OCI-LY1 (cell line): ENCODE results near the gene CSNK1D.

Experiments used
- H2AFZ ChIP-seq: fragments of 200-600 bp; sonication (generic), shearing (Covaris generic); 2 replicates; pipeline ENCODE4 v1.6.0; 2014; ENCODE audit warnings: antibody characterized with exemption, mild to moderate bottlenecking, low read length
- H3F3A ChIP-seq: fragments of 200-600 bp; sonication (generic), shearing (Covaris generic); 2 replicates; pipeline ENCODE4 v1.6.0; 2014; ENCODE audit warnings: mild to moderate bottlenecking, antibody characterized with exemption, low read length, moderate library complexity; ENCODE audit not compliant: insufficient read depth
- H3K27ac ChIP-seq: fragments of 200-600 bp; sonication (generic); 2 replicates; pipeline ENCODE4 v1.5.1; 2014; ENCODE audit warnings: low read length, mixed run types, mild to moderate bottlenecking, low read depth; ENCODE audit not compliant: poor library complexity, severe bottlenecking
- H3K27me3 ChIP-seq: fragments of 200-600 bp; sonication (generic); 2 replicates; pipeline ENCODE4 v1.6.0; 2014; ENCODE audit warnings: antibody characterized with exemption, mild to moderate bottlenecking, low read length, moderate library complexity; ENCODE audit not compliant: insufficient read depth
- H3K36me3 ChIP-seq: fragments of 200-600 bp; sonication (generic); 2 replicates; pipeline ENCODE4 v1.6.1; 2014; ENCODE audit warnings: mild to moderate bottlenecking, antibody characterized with exemption, low read length, moderate library complexity, mixed read lengths; ENCODE audit not compliant: insufficient read depth
- H3K4me1 ChIP-seq: fragments of 200-600 bp; sonication (generic); 2 replicates; pipeline ENCODE4 v1.5.1; 2014; ENCODE audit warnings: mild to moderate bottlenecking, low read length, moderate library complexity; ENCODE audit not compliant: insufficient read depth, severe bottlenecking
- H3K4me2 ChIP-seq: fragments of 200-600 bp; sonication (generic), shearing (Covaris generic); 2 replicates; pipeline ENCODE4 v1.6.1; 2014; ENCODE audit warnings: low read length
- H3K4me3 ChIP-seq: fragments of 200-600 bp; sonication (generic); 2 replicates; pipeline ENCODE4 v1.5.1; 2014; ENCODE audit warnings: low read length, low read depth, mild to moderate bottlenecking, mixed read lengths; ENCODE audit not compliant: poor library complexity, severe bottlenecking
- H3K79me2 ChIP-seq: fragments of 200-600 bp; shearing (Covaris generic); 2 replicates; pipeline ENCODE4 v1.6.1; 2016; ENCODE audit warnings: mixed run types, low read length, mixed read lengths; ENCODE audit not compliant: insufficient read depth
- H3K9ac ChIP-seq: fragments of 200-600 bp; sonication (generic), shearing (Covaris generic); 2 replicates; pipeline ENCODE4 v1.6.1; 2014; ENCODE audit warnings: mild to moderate bottlenecking, low read length, mixed read lengths
- H3K9me2 ChIP-seq: fragments of 200-600 bp; sonication (generic), shearing (Covaris generic); 2 replicates; pipeline ENCODE4 v1.6.1; 2014; ENCODE audit warnings: low read depth, mild to moderate bottlenecking, low read length, mixed read lengths
- H3K9me3 ChIP-seq: fragments of 200-600 bp; shearing (Covaris generic); 2 replicates; pipeline ENCODE4 v1.6.1; 2014; ENCODE audit warnings: low read length, mixed read lengths
- H4K20me1 ChIP-seq: fragments of 200-600 bp; sonication (generic), shearing (Covaris generic); 2 replicates; pipeline ENCODE4 v1.6.0; 2016; ENCODE audit warnings: mild to moderate bottlenecking, low read length; ENCODE audit not compliant: insufficient read depth
- CTCF ChIP-seq: fragments of 200-600 bp; sonication (generic), shearing (Covaris generic); IDR thresholded peaks from 2 replicates; pipeline ENCODE4 v1.5.1; 2017; ENCODE audit warnings: mild to moderate bottlenecking, antibody characterized with exemption, low read length, moderate library complexity, mixed read lengths
- EZH2 ChIP-seq: fragments of 200-600 bp; sonication (generic), shearing (Covaris generic); IDR thresholded peaks from 2 replicates; pipeline ENCODE4 v1.8.0; 2017; ENCODE audit warnings: borderline replicate concordance, mixed run types, mild to moderate bottlenecking, antibody characterized with exemption, low read length, moderate library complexity, mixed read lengths

CSNK1D gene

GRCh38 chr17:82242698-82242976 lies 30.9 kb downstream of the CSNK1D start:
- Histone ChIP-seq H3F3A (no peaks in the 10 kb centered on the region), H3K27me3 (no peaks in the 10 kb centered on the region), H3K4me3 (no peak overlapping the region), H3K4me2 (no peak overlapping the region), H3K36me3 (peaks cover 65% of the 10 kb centered on the region), H3K9me3 (no peaks in the 10 kb centered on the region), H3K4me1 (no peaks in the 10 kb centered on the region), H3K9ac (no peak overlapping the region), H2AFZ (no peak overlapping the region), H4K20me1 (no peaks in the 10 kb centered on the region), H3K79me2 (no peaks in the 10 kb centered on the region), H3K27ac (no peak overlapping the region), H3K9me2 (no peaks in the 10 kb centered on the region)
- TF ChIP-seq CTCF, result no peak
- TF ChIP-seq EZH2, result no peak

GRCh38 chr17:82241926-82242697 lies 31.4 kb downstream of the CSNK1D start:
- H2AFZ ChIP-seq, result no peak overlapping the region
- no peaks in the 10 kb centered on the region for H3K9me2 ChIP-seq
- H3K4me2 ChIP-seq, result no peak overlapping the region
- H3K9ac ChIP-seq, result no peak overlapping the region
- H3K27me3 ChIP-seq, result no peaks in the 10 kb centered on the region
- peaks cover 60% of the 10 kb centered on the region for H3K36me3 ChIP-seq
- H4K20me1 ChIP-seq, result no peaks in the 10 kb centered on the region
- no peak for TF ChIP-seq CTCF
- no peak for TF ChIP-seq EZH2
- no peaks in the 10 kb centered on the region for H3K9me3 ChIP-seq
- H3K27ac ChIP-seq, result no peak overlapping the region
- H3K4me3 ChIP-seq, result no peak overlapping the region
- no peaks in the 10 kb centered on the region for H3K79me2 ChIP-seq
- no peaks in the 10 kb centered on the region for H3F3A ChIP-seq
- H3K4me1 ChIP-seq, result no peaks in the 10 kb centered on the region

- Histone ChIP-seq H2AFZ (no peak overlapping the region), H3K36me3 (peaks cover 52% of the 10 kb centered on the region), H4K20me1 (no peaks in the 10 kb centered on the region), H3K4me2 (no peak overlapping the region), H3K9me2 (no peaks in the 10 kb centered on the region), H3K9me3 (no peaks in the 10 kb centered on the region), H3K79me2 (no peaks in the 10 kb centered on the region), H3K27ac (no peak overlapping the region), H3K9ac (no peak overlapping the region), H3K4me1 (no peaks in the 10 kb centered on the region), H3F3A (no peaks in the 10 kb centered on the region), H3K27me3 (no peaks in the 10 kb centered on the region), H3K4me3 (no peak overlapping the region)
- no peak for TF ChIP-seq EZH2
Measured at GRCh38 chr17:82241183-82241925, 32.1 kb downstream of the CSNK1D start.
